Measurements from ENCODE around the gene HIPK2. TPM values are rescaled to one million over a fixed set of nuclear protein-coding genes. Genes with fewer than 3 reads are reported as not detected.

HIPK2 gene
- total RNA-seq, 1 donor from 2014 or later = 75.8 TPM

- Mint-ChIP-seq H3K36me3 (peaks cover 6% of the 10 kb centered on the region), H3K27me3 (ENCODE audit: low read depth) (no peaks in the 10 kb centered on the region), H3K4me3 (no peak overlapping the region), H3K27ac (no peak overlapping the region), H3K9me3 (no peaks in the 10 kb centered on the region), H3K4me1 (peaks cover 6% of the 10 kb centered on the region)
- no peak for TF ChIP-seq CTCF (IDR thresholded peaks at IDR 0.05; ENCODE audit: unreplicated experiment)
- no peak for DNase-seq (ENCODE audit: low spot score in 2 of 2, unreplicated experiment in 2 of 2)
Measured at GRCh38 chr7:139696552-139696951, 81.2 kb downstream of the HIPK2 start.

- no peaks in the 10 kb centered on the region for H3K9me3 Mint-ChIP-seq
- no peak for TF ChIP-seq CTCF (IDR thresholded peaks at IDR 0.05; ENCODE audit: unreplicated experiment)
- DNase-seq (ENCODE audit: low spot score in 2 of 2, unreplicated experiment in 2 of 2) = no peak
- H3K27ac Mint-ChIP-seq = no peak overlapping the region
- H3K4me1 Mint-ChIP-seq = peaks cover 6% of the 10 kb centered on the region
- no peak overlapping the region for H3K4me3 Mint-ChIP-seq
- H3K36me3 Mint-ChIP-seq = peaks cover 8% of the 10 kb centered on the region
- H3K27me3 Mint-ChIP-seq (ENCODE audit: low read depth) = no peaks in the 10 kb centered on the region
Measured at GRCh38 chr7:139695588-139695987, 82.2 kb downstream of the HIPK2 start.

- no peak for TF ChIP-seq CTCF (IDR thresholded peaks at IDR 0.05; ENCODE audit: unreplicated experiment)
- Mint-ChIP-seq H3K36me3 (peaks cover 8% of the 10 kb centered on the region), H3K4me3 (no peak overlapping the region), H3K27ac (no peak overlapping the region), H3K4me1 (peaks cover 6% of the 10 kb centered on the region), H3K9me3 (no peaks in the 10 kb centered on the region), H3K27me3 (ENCODE audit: low read depth) (no peaks in the 10 kb centered on the region)
- DNase-seq (ENCODE audit: low spot score in 2 of 2, unreplicated experiment in 2 of 2) = no peak
Measured at GRCh38 chr7:139695051-139695450, 82.7 kb downstream of the HIPK2 start.

GRCh38 chr7:139694389-139694676, 83.5 kb downstream of the HIPK2 start:
- TF ChIP-seq CTCF (IDR thresholded peaks at IDR 0.05; ENCODE audit: unreplicated experiment) = no peak
- H3K9me3 Mint-ChIP-seq = no peaks in the 10 kb centered on the region
- no peaks in the 10 kb centered on the region for H3K27me3 Mint-ChIP-seq (ENCODE audit: low read depth)
- H3K27ac Mint-ChIP-seq = peak overlapping the region; percentile 3
- H3K4me1 Mint-ChIP-seq = peaks cover 6% of the 10 kb centered on the region
- peaks cover 8% of the 10 kb centered on the region for H3K36me3 Mint-ChIP-seq
- no peak overlapping the region for H3K4me3 Mint-ChIP-seq
- no peak for DNase-seq (ENCODE audit: low spot score in 2 of 2, unreplicated experiment in 2 of 2)

GRCh38 chr7:139693651-139694388, 84.0 kb downstream of the HIPK2 start:
- Mint-ChIP-seq H3K27me3 (ENCODE audit: low read depth) (no peaks in the 10 kb centered on the region), H3K36me3 (peaks cover 9% of the 10 kb centered on the region), H3K4me3 (no peak overlapping the region), H3K9me3 (no peaks in the 10 kb centered on the region), H3K27ac (peak overlapping the region; percentile 3), H3K4me1 (peaks cover 6% of the 10 kb centered on the region)
- no peak for TF ChIP-seq CTCF (IDR thresholded peaks at IDR 0.05; ENCODE audit: unreplicated experiment)
- DNase-seq (ENCODE audit: low spot score in 2 of 2, unreplicated experiment in 2 of 2) = no peak

- no peaks in the 10 kb centered on the region for H3K27me3 Mint-ChIP-seq (ENCODE audit: low read depth)
- H3K27ac Mint-ChIP-seq = no peak overlapping the region
- no peak for TF ChIP-seq CTCF (IDR thresholded peaks at IDR 0.05; ENCODE audit: unreplicated experiment)
- no peak overlapping the region for H3K4me3 Mint-ChIP-seq
- H3K9me3 Mint-ChIP-seq = no peaks in the 10 kb centered on the region
- no peak for DNase-seq (ENCODE audit: low spot score in 2 of 2, unreplicated experiment in 2 of 2)
- H3K36me3 Mint-ChIP-seq = peaks cover 13% of the 10 kb centered on the region
- peaks cover 6% of the 10 kb centered on the region for H3K4me1 Mint-ChIP-seq
Measured at GRCh38 chr7:139692723-139693122, 85.1 kb downstream of the HIPK2 start.

Data from mesothelial cell of epicardium (in vitro differentiated cells).